A673 (cell line): Measurements from ENCODE around the gene NOL9. TPM values are rescaled to one million over a fixed set of nuclear protein-coding genes. Genes with fewer than 3 reads are reported as not detected.
"Not testable (repeated sequence)": the region's sequence is repeated elsewhere in the genome, so short reads cannot be mapped to it uniquely, and the experiment has no call there.

Source experiments
- BruUV-seq: library from RNA; stranded (reverse); fragments of 400-500 nt; replicated peaks from 2 replicates; lab custom pipeline; 2021; lab: Mats Ljungman, UMichigan
- CTCF ChIA-PET: fragments of 300-600 bp; sonication (Branson Sonifier 250); formaldehyde crosslinking; loops from one replicate; lab custom pipeline; 2022; ENCODE audit warnings: antibody characterized with exemption; lab: Charles Lee
- POLR2A ChIA-PET: fragments of 300-600 bp; sonication (Branson Sonifier 250); formaldehyde crosslinking; loops from one replicate; lab custom pipeline; 2022; ENCODE audit warnings: antibody characterized with exemption; ENCODE audit not compliant: low non-redundant PET; lab: Charles Lee
- DNase-seq: peaks from one replicate; pipeline ENCODE4 v3.0.0-alpha.2; 2015; ENCODE audit warnings: low spot score
- H3K27ac ChIP-seq: fragments of 200-600 bp; sonication (generic); 2 replicates; pipeline ENCODE4 v1.5.1; 2016; ENCODE audit warnings: mixed run types, low read depth, mild to moderate bottlenecking, mixed read lengths, antibody characterized with exemption, low read length; ENCODE audit not compliant: poor library complexity, severe bottlenecking
- H3K27me3 ChIP-seq: fragments of 200-600 bp; sonication (generic); replicated peaks from 2 replicates; pipeline ENCODE4 v1.6.1; 2017; ENCODE audit warnings: mixed run types, low read depth, mild to moderate bottlenecking, mixed read lengths, antibody characterized with exemption, low read length; ENCODE audit not compliant: insufficient read depth, poor library complexity
- H3K36me3 ChIP-seq: fragments of 200-600 bp; sonication (generic); 2 replicates; pipeline ENCODE4 v1.6.1; 2016; ENCODE audit warnings: mixed run types, mild to moderate bottlenecking, mixed read lengths, antibody characterized with exemption, low read length; ENCODE audit not compliant: insufficient read depth, poor library complexity, severe bottlenecking
- H3K4me1 ChIP-seq: fragments of 200-600 bp; sonication (generic); 2 replicates; pipeline ENCODE4 v1.6.1; 2017; ENCODE audit warnings: mixed run types, mild to moderate bottlenecking, mixed read lengths, antibody characterized with exemption, low read length; ENCODE audit not compliant: insufficient read depth, poor library complexity, severe bottlenecking
- H3K4me3 ChIP-seq: fragments of 200-600 bp; sonication (generic); 2 replicates; pipeline ENCODE4 v1.5.1; 2016; ENCODE audit warnings: low read depth, mixed run types, mild to moderate bottlenecking, mixed read lengths, low read length; ENCODE audit not compliant: poor library complexity, severe bottlenecking
- H3K9me3 ChIP-seq: fragments of 200-600 bp; sonication (generic); 2 replicates; pipeline ENCODE4 v1.6.1; 2016; ENCODE audit warnings: mixed run types, low read depth, mild to moderate bottlenecking, mixed read lengths, antibody characterized with exemption, low read length; ENCODE audit not compliant: poor library complexity, severe bottlenecking
- CTCF ChIP-seq: fragments of 300-800, 200-600 bp; sonication (generic); conservative IDR thresholded peaks from 2 replicates; pipeline ENCODE4 v1.5.1; 2017; ENCODE audit warnings: low read depth, mild to moderate bottlenecking, antibody characterized with exemption, low read length, moderate library complexity, mixed read lengths
- EZH2 ChIP-seq: fragments of 200-600 bp; sonication (generic); IDR thresholded peaks from 2 replicates; pipeline ENCODE4 v1.6.1; 2017; ENCODE audit warnings: borderline replicate concordance, low read depth, mild to moderate bottlenecking, mixed read lengths, antibody characterized with exemption, low read length; ENCODE audit not compliant: poor library complexity, severe bottlenecking
- intact Hi-C: fragments of 100-400 bp; cut with micrococcal nuclease; formaldehyde crosslinking; loops from one replicate; pipeline ENCODE4 v1.10.0; 2022; ENCODE audit not compliant: unreplicated experiment
- total RNA-seq: library from RNA; stranded (reverse); gene quantifications from 2 replicates; pipeline ENCODE4 v1.2.3, GENCODE V29; 2021

NOL9 gene
- total RNA-seq, 1 experiment from 2014 or later: 55.6 TPM

- TF ChIP-seq EZH2 (no peak), CTCF (no peak)
- Histone ChIP-seq H3K4me3 (no peak overlapping the region), H3K9me3 (no peaks in the 10 kb centered on the region), H3K36me3 (no peaks in the 10 kb centered on the region), H3K27me3 (peaks cover 17% of the 10 kb centered on the region), H3K4me1 (no peaks in the 10 kb centered on the region), H3K27ac (no peak overlapping the region)
- BruUV-seq: no TSS peak
- DNase-seq: no peak
- POLR2A ChIA-PET: no interaction called here
- CTCF ChIA-PET: no interaction called here
- intact Hi-C loops: no loop called here
These were observed 14.7 kb upstream of the NOL9 start for GRCh38 chr1:6569033-6569432.

- H3K4me1 ChIP-seq: no peaks in the 10 kb centered on the region
- no peak for DNase-seq
- TF ChIP-seq EZH2 (no peak), CTCF (no peak)
- no peaks in the 10 kb centered on the region for H3K36me3 ChIP-seq
- intact Hi-C loops: no loop called here
- ChIA-PET CTCF (no interaction called here), POLR2A (no interaction called here)
- H3K4me3 ChIP-seq: no peak overlapping the region
- no TSS peak for BruUV-seq
- H3K27ac ChIP-seq: no peak overlapping the region
- peaks cover 23% of the 10 kb centered on the region for H3K27me3 ChIP-seq
- no peaks in the 10 kb centered on the region for H3K9me3 ChIP-seq
These were observed 6.0 kb upstream of the NOL9 start for GRCh38 chr1:6560267-6560666.

GRCh38 chr1:6559161-6559560 is 4.8 kb upstream of the NOL9 start:
- intact Hi-C loops, H3K27ac ChIP-seq, H3K4me3 ChIP-seq, POLR2A ChIA-PET, CTCF ChIA-PET, H3K9me3 ChIP-seq, H3K36me3 ChIP-seq, H3K4me1 ChIP-seq, BruUV-seq, DNase-seq: not testable (repeated sequence)
- peaks cover 14% of the 10 kb centered on the region for H3K27me3 ChIP-seq

GRCh38 chr1:6557597-6557996 is 3.3 kb upstream of the NOL9 start:
- H3K27ac ChIP-seq: no peak overlapping the region
- POLR2A ChIA-PET: no interaction called here
- TF ChIP-seq CTCF: no peak
- TF ChIP-seq EZH2: no peak
- peaks cover 4% of the 10 kb centered on the region for H3K4me1 ChIP-seq
- no peak overlapping the region for H3K4me3 ChIP-seq
- H3K27me3 ChIP-seq: no peaks in the 10 kb centered on the region
- intact Hi-C loops: no loop called here
- no peaks in the 10 kb centered on the region for H3K9me3 ChIP-seq
- CTCF ChIA-PET: no interaction called here
- DNase-seq: no peak
- no TSS peak for BruUV-seq
- no peaks in the 10 kb centered on the region for H3K36me3 ChIP-seq
